SK-N-MC (cell line): Measurements from ENCODE around the gene PHC2.

Source experiments
- EZH2 ChIP-seq: fragments of 200-600 bp; sonication (generic); IDR thresholded peaks from one replicate; pipeline ENCODE4 v1.6.1; 2017; ENCODE audit warnings: antibody characterized with exemption
- POLR2AphosphoS5 ChIP-seq: IDR thresholded peaks from 2 replicates; pipeline ENCODE4 v1.6.1; 2012; ENCODE audit warnings: mild to moderate bottlenecking, low read depth, low read length, borderline replicate concordance

DNA sequence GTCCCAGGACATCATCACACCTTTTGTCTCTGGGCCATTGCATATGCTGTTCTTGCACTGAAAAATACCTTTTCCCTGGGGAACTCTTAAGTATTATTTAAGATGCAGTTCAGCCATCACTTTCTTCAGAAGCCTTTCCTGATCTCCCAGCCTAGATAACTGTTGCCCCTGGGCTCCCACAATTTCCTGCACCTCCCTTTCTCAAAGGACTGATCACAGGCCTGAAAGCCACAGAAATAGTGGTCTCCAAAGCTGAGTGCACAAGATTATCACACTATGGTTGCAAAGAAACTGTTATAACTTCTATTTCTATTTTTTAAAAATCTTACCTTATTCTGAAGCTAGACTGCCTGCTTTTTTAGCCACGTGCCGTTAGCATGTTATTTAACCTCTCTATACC, 38.8 kb upstream of the PHC2 start:
- TF ChIP-seq EZH2 (no peak), POLR2AphosphoS5 (no peak)
